ENCODE measurements around the gene TARS2. TPM values are rescaled to one million over a fixed set of nuclear protein-coding genes. Genes with fewer than 3 reads are reported as not detected.

TARS2 gene
- total RNA-seq, 3 donors from 2014 or later, result 15.9 to 20.2 (median 20.0) TPM

GRCh38 chr1:150514260-150514659 lies 27.0 kb downstream of the TARS2 start:
- intact Hi-C loops (cut with DNase I, micrococcal nuclease), result no loop called here
- ATAC-seq, result no peak
- H3K4me3 ChIP-seq, result no peak overlapping the region

DNA sequence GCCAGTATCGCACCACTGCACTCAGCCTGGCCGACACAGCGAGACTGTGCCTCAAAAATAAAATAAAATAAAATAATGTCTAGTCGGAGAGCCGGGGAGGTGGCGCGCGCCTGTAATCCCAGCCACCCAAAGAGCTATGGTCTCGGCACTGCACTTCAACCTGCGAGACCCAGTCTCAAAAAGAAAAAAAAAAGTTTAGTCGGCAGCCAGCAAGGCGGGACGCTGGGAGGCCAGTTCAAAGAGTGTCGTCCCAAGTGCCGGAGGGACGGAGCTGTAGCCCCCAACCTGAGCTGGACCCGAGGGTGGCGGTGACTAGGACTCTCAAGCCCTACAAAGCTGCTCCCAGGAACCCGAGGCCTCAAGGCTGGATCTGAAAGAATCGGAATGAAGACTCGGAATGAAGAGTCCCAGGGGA lies 27.7 kb downstream of the TARS2 start:
- TF ChIP-seq, protein P1, sequence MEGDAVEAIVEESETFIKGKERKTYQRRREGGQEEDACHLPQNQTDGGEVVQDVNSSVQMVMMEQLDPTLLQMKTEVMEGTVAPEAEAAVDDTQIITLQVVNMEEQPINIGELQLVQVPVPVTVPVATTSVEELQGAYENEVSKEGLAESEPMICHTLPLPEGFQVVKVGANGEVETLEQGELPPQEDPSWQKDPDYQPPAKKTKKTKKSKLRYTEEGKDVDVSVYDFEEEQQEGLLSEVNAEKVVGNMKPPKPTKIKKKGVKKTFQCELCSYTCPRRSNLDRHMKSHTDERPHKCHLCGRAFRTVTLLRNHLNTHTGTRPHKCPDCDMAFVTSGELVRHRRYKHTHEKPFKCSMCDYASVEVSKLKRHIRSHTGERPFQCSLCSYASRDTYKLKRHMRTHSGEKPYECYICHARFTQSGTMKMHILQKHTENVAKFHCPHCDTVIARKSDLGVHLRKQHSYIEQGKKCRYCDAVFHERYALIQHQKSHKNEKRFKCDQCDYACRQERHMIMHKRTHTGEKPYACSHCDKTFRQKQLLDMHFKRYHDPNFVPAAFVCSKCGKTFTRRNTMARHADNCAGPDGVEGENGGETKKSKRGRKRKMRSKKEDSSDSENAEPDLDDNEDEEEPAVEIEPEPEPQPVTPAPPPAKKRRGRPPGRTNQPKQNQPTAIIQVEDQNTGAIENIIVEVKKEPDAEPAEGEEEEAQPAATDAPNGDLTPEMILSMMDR (IDR thresholded peaks at IDR 0.05), result no peak
- Histone ChIP-seq H3K9me3 (no peaks in the 10 kb centered on the region), H3K36me3 (ENCODE audit: low read depth) (no peaks in the 10 kb centered on the region), H3K4me3 (peak overlapping the region; percentile 12), H3K4me1 (ENCODE audit: low read depth) (peaks cover 16% of the 10 kb centered on the region)
- DNase-seq (no peak), ATAC-seq (no peak)
- intact Hi-C loops (cut with DNase I, micrococcal nuclease), result no loop called here

More at GRCh38 chr1:150514260-150514659, 27.0 kb downstream of the TARS2 start:
- Histone ChIP-seq H3K36me3 (ENCODE audit: low read depth) (no peaks in the 10 kb centered on the region), H3K4me1 (ENCODE audit: low read depth) (peaks cover 16% of the 10 kb centered on the region), H3K9me3 (no peaks in the 10 kb centered on the region)
- TF ChIP-seq, protein P1 (IDR thresholded peaks at IDR 0.05), result no peak
- no peak for DNase-seq

DNA sequence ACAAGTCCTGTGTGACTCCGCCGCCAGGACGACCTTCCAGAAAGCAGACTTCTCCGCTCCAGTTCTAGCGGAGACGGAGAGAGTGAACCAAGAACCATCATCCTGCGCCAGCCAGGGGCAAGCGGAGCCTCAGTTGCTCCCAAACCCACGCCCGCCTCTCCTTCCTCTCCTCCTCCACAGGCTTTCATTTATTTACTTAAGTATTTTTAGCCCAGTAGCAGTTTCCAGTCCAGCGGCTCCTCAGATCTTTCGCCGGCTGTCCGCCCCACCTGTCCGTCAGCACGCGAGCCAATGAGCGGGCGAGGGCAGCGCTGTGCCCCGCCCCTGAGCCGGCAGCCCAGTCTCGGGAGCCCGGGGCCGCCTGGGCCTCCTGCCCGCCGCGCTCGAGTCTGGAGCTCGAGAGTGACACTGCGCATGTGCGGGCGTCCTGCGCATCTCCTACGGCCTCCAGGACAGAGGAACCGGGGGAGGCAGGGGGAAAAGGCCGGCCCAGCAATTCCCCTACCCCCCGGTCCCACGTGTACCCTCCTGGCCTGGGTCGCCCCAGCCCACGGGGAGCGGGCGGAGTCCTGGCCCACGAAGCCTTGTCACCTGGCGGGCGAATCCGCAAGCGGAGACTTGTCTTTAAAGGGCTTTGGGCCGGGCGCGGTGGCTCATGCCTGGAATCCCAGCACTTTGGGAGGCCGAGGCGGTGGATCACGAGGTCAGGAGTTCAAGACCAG lies 28.3 kb downstream of the TARS2 start, which contains the start of gene FALEC:
Gene FALEC, plus strand, starts transcription at position 425 of the 722 bp plus-strand sequence.
- H3K9me3 ChIP-seq, result no peaks in the 10 kb centered on the region
- TF ChIP-seq, protein P1 (IDR thresholded peaks at IDR 0.05), result no peak
- peak within 1 kb of the TSS; percentile 12 for H3K4me3 ChIP-seq
- peak; percentile 95 to 98 (median 98) for DNase-seq
- peaks cover 16% of the 10 kb centered on the region for H3K4me1 ChIP-seq (ENCODE audit: low read depth)
- peak; percentile 98 for ATAC-seq
- intact Hi-C loops (cut with DNase I, micrococcal nuclease), result no loop called here
- no peaks in the 10 kb centered on the region for H3K36me3 ChIP-seq (ENCODE audit: low read depth)

DNA sequence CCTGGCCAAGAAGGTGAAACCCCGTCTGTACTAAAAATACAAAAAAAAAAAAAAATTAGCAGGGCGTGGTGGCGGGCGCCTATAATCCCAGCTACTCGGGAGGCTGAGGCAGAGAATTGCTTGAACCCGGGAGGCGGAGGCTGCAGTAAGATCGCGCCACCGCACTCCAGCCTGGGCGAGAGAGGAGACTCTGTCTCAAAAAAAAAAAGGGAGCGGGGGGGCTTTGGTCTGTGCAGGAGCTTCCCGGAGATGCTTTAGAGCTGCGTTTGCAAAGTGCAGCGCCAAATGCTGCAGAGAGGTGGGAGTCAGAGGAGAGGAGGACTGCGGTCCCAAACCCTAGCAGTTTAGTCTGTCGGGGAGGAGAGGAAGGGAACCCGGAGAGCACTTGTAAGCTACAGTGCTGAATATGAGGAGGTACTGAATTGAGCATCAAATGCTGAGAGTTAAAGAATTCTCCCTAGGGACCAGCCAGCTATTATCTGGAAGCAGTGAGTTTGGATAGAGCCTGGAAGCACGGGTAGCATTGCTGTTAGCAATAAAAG lies 28.9 kb downstream of the TARS2 start:
- peaks cover 16% of the 10 kb centered on the region for H3K4me1 ChIP-seq (ENCODE audit: low read depth)
- H3K36me3 ChIP-seq (ENCODE audit: low read depth), result no peaks in the 10 kb centered on the region
- ATAC-seq (peak; percentile 8), DNase-seq (peak in 1 of 3 donors; percentile 17)
- H3K9me3 ChIP-seq, result no peaks in the 10 kb centered on the region
- no peak overlapping the region for H3K4me3 ChIP-seq
- intact Hi-C loops (cut with DNase I, micrococcal nuclease), result no loop called here
- TF ChIP-seq, protein P1 (IDR thresholded peaks at IDR 0.05), result no peak

DNA sequence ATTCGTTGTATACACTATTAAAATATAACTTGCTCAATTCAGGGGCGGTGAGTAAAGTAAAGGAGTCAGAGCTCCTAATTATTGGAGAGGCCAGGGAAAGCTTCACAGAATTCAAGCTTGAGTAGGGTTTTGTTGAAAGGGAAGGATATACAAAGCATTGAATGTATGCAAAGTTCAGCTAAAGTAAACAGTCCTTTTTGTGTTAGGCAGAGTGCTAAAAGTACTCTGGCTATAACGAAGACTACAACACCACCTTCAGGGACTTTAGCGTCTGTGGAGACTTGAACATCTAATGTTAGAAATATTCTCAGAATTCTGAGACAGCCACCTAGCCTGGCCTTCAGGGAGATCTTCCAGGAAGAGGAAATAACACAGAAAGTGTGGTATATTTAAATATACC lies 29.4 kb downstream of the TARS2 start:
- Histone ChIP-seq H3K9me3 (no peaks in the 10 kb centered on the region), H3K4me3 (no peak overlapping the region), H3K4me1 (ENCODE audit: low read depth) (peaks cover 16% of the 10 kb centered on the region), H3K36me3 (ENCODE audit: low read depth) (no peaks in the 10 kb centered on the region)
- TF ChIP-seq, protein P1 (IDR thresholded peaks at IDR 0.05), result no peak
- ATAC-seq, result peak; percentile 3
- intact Hi-C loops (cut with DNase I, micrococcal nuclease), result no loop called here
- DNase-seq, result peak in 1 of 3 donors; percentile 25

All from mucosa of descending colon (tissue), 3 donors.